Bronchial epithelial cell (primary cell): Measurements from ENCODE around the gene ARFGEF3. TPM values are rescaled to one million over a fixed set of nuclear protein-coding genes. Genes with fewer than 3 reads are reported as not detected.
"Not testable (repeated sequence)": the region's sequence is repeated elsewhere in the genome, so short reads cannot be mapped to it uniquely, and the experiment has no call there.

Experiments used
- DNase-seq: peaks from one replicate; pipeline ENCODE4 v3.0.0-alpha.2; 2010; ENCODE audit warnings: low read depth
- FAIRE-seq: peaks from 2 replicates; lab custom pipeline; 2011; peaks lifted over from hg19 to GRCh38; lab: Jason Lieb, UNC
- H3K27me3 ChIP-seq: 2 replicates; pipeline ENCODE4 v1.5.1; 2011; ENCODE audit warnings: low read length; ENCODE audit not compliant: control insufficient read depth, insufficient read depth
- H3K36me3 ChIP-seq: 2 replicates; pipeline ENCODE4 v1.5.1; 2011; ENCODE audit warnings: low read length; ENCODE audit not compliant: control insufficient read depth, insufficient read depth
- H3K4me3 ChIP-seq: 2 replicates; pipeline ENCODE4 v1.5.1; 2011; ENCODE audit warnings: mild to moderate bottlenecking, low read depth, low read length, control low read depth
- CTCF ChIP-seq: IDR thresholded peaks from 2 replicates; pipeline ENCODE4 v1.5.1; 2011; ENCODE audit warnings: mild to moderate bottlenecking, moderate library complexity, low read length, control low read depth, inconsistent platforms; ENCODE audit not compliant: insufficient read depth, severe bottlenecking
- total RNA-seq: library from RNA; depleted of rRNA; stranded (reverse); fragments of >200 nt; gene quantifications from 2 replicates; pipeline ENCODE4 v1.2.1, GENCODE V29; 2014

Gene ARFGEF3
- total RNA-seq, 1 donor from 2014 or later, result 10.3 TPM

- H3K27me3 ChIP-seq, result no peaks in the 10 kb centered on the region
- H3K36me3 ChIP-seq, result no peaks in the 10 kb centered on the region
- no peak for DNase-seq
- H3K4me3 ChIP-seq, result no peak overlapping the region
- no peak for TF ChIP-seq CTCF
- no peak for FAIRE-seq
These were observed 45.1 kb upstream of the ARFGEF3 start for GRCh38 chr6:138116661-138116999.

- H3K4me3 ChIP-seq, result no peak overlapping the region
These were observed 44.3 kb upstream of the ARFGEF3 start for GRCh38 chr6:138117376-138117914.

DNA sequence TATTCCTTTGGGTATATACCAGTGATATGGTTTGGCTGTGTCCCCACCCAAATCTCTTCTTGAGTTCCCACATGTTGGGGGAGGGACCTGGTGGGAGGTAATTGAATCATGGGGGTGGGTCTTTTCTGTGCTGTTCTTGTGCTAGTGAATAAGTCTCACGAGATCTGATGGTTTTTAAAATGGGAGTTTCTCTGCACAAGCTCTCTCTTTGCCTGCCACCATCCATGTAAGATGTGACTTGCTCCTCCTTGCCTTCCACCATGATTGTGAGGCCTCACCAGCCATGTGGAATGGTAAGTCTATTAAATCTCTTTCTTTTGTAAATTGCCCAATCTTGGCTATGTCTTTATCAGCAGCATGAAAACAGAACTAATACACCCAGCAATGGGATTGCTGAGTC is 42.5 kb upstream of the ARFGEF3 start:
- not testable (repeated sequence) for FAIRE-seq, DNase-seq, H3K27me3 ChIP-seq, H3K4me3 ChIP-seq, H3K36me3 ChIP-seq

More at GRCh38 chr6:138117376-138117914, 44.3 kb upstream of the ARFGEF3 start:
- Histone ChIP-seq H3K27me3 (no peaks in the 10 kb centered on the region), H3K36me3 (no peaks in the 10 kb centered on the region)
- DNase-seq, result no peak
- no peak for TF ChIP-seq CTCF
- no peak for FAIRE-seq

DNA sequence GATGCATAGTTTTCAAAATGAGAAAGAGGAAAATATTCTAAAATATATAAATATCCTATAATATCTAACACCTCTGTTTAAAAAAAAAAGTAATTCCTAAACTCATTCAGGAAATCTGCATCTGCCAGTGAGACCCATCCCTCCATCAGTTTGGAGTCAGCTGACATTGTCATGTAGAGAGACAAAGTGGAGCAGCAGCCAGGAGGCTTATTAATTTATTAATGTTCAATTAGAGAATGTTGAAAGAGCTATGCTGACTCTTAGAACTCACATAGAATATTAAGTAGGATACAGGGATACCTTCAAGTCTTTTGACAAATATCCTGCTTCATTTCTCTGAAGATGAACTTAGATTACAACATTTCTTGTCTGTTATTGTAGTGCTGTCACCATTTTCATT is 41.8 kb upstream of the ARFGEF3 start:
- FAIRE-seq, result no peak
- TF ChIP-seq CTCF, result no peak

GRCh38 chr6:138124096-138124495 is 37.6 kb upstream of the ARFGEF3 start:
- Histone ChIP-seq H3K27me3 (no peaks in the 10 kb centered on the region), H3K36me3 (no peaks in the 10 kb centered on the region), H3K4me3 (no peak overlapping the region)
- no peak for DNase-seq
- FAIRE-seq, result no peak
- TF ChIP-seq CTCF, result no peak

More for the DNA sequence above, 41.8 kb upstream of the ARFGEF3 start:
- no peak for DNase-seq
- no peaks in the 10 kb centered on the region for H3K27me3 ChIP-seq
- no peak overlapping the region for H3K4me3 ChIP-seq
- no peaks in the 10 kb centered on the region for H3K36me3 ChIP-seq

DNA sequence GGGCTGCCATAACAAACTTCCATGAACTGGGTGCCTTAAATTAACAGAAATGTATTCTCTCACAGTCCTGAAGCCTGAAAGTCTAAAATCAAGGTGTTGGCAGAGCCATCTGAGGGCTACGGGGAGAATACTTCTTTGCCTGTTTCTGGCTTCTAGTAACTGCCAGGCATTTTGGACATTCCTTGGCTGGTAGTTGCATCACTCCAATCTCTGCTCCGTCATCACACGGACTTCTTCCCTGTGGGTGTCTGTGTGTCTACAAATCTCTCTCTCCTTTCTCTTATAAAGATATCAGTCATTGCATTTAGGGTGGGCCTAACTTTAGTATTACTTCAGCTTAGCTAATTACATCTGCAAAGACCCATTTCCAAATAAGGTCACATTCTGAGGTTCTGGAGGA is 33.6 kb upstream of the ARFGEF3 start:
- H3K27me3 ChIP-seq, result no peaks in the 10 kb centered on the region
- no peak for FAIRE-seq
- no peak for TF ChIP-seq CTCF

More for the DNA sequence above, 33.6 kb upstream of the ARFGEF3 start:
- no peak overlapping the region for H3K4me3 ChIP-seq
- DNase-seq, result no peak
- H3K36me3 ChIP-seq, result no peaks in the 10 kb centered on the region
